T-cell (primary cell): ENCODE measurements around the gene ZC3H7B. TPM values are rescaled to one million over a fixed set of nuclear protein-coding genes. Genes with fewer than 3 reads are reported as not detected.

Experiments used
- ATAC-seq, 4 experiments: fragments of 200-7000 bp in 3 of 4; fragments of 150-1000 bp in 1 of 4; cut with Tn5 transposase; replicated peaks in 1 of 4; 1 replicate in 3 of 4; 2 replicates in 1 of 4; pipeline ENCODE4 v1.10.0; 2021; ENCODE audit warnings: moderate library complexity in 3 of 4, mild to moderate bottlenecking in 2 of 4, moderate number of reproducible peaks in 1 of 4
- CTCF ChIA-PET, 2 donors: fragments of 300-600 bp; sonication (Branson Sonifier 250); formaldehyde crosslinking; loops; one replicate each; lab custom pipeline; 2022; ENCODE audit warnings: antibody characterized with exemption in 2 of 2; lab: Charles Lee
- POLR2A ChIA-PET, 2 donors: fragments of 300-600 bp; sonication (Branson Sonifier 250); formaldehyde crosslinking; loops; one replicate each; lab custom pipeline; 2022; ENCODE audit warnings: antibody characterized with exemption in 2 of 2; lab: Charles Lee
- DNase-seq, 35 experiments: peaks; one replicate each; pipeline versions ENCODE4 v3.0.0 to v3.0.0-alpha.2; 2013 to 2023
- H3K27ac ChIP-seq: one replicate; pipeline ENCODE4 v1.5.1; 2013; ENCODE audit warnings: low read length
- H3K27me3 ChIP-seq, 2 experiments: replicated peaks in 1 of 2; 1 replicate in 1 of 2; 2 replicates in 1 of 2; pipeline versions ENCODE4 v1.6.1 to v1.7.0; 2013; ENCODE audit warnings: low read length in 1 of 2, mixed read lengths in 1 of 2; ENCODE audit not compliant: control insufficient read depth in 2 of 2, insufficient read depth in 2 of 2; ENCODE audit errors: extremely low read depth in 1 of 2
- H3K36me3 ChIP-seq, 2 donors: 1 replicate in 1 of 2; 2 replicates in 1 of 2; pipeline versions ENCODE4 v1.6.1 to v1.7.0; 2013; ENCODE audit warnings: low read length in 1 of 2; ENCODE audit not compliant: control insufficient read depth in 2 of 2, insufficient read depth in 1 of 2; ENCODE audit errors: extremely low read depth in 1 of 2
- H3K4me1 ChIP-seq, 2 experiments: 1 replicate in 1 of 2; 2 replicates in 1 of 2; pipeline versions ENCODE4 v1.6.1 to v1.7.0; 2013; ENCODE audit warnings: low read length in 2 of 2, mixed read lengths in 1 of 2; ENCODE audit not compliant: insufficient read depth in 2 of 2, control insufficient read depth in 1 of 2; ENCODE audit errors: extremely low read depth in 1 of 2
- H3K4me3 ChIP-seq, 2 donors: 1 replicate in 1 of 2; 2 replicates in 1 of 2; pipeline versions ENCODE4 v1.5.1 to v1.7.0; 2013; ENCODE audit warnings: mild to moderate bottlenecking in 2 of 2, low read length in 1 of 2, moderate library complexity in 1 of 2; ENCODE audit not compliant: control insufficient read depth in 1 of 2; ENCODE audit errors: extremely low read depth in 1 of 2
- H3K9me3 ChIP-seq: 2 replicates; pipeline ENCODE4 v1.7.0; 2013
- H3K27ac Mint-ChIP-seq, 2 donors: one replicate each; pipeline ENCODE4 v1.8.0; 2020 to 2021; ENCODE audit warnings: mild to moderate bottlenecking in 2 of 2, mixed read lengths in 2 of 2
- H3K27me3 Mint-ChIP-seq, 2 donors: one replicate each; pipeline ENCODE4 v1.8.0; 2021 to 2022; ENCODE audit warnings: mixed read lengths in 2 of 2
- H3K36me3 Mint-ChIP-seq: one replicate; pipeline ENCODE4 v1.8.0; 2021; ENCODE audit warnings: mixed read lengths
- H3K4me1 Mint-ChIP-seq, 3 donors: one replicate each; pipeline ENCODE4 v1.8.0; 2020 to 2022; ENCODE audit warnings: mixed read lengths in 3 of 3, mild to moderate bottlenecking in 1 of 3
- H3K4me3 Mint-ChIP-seq, 3 donors: one replicate each; pipeline ENCODE4 v1.8.0; 2020 to 2022; ENCODE audit warnings: mild to moderate bottlenecking in 3 of 3, mixed read lengths in 3 of 3, moderate library complexity in 3 of 3
- H3K9me3 Mint-ChIP-seq, 3 donors: one replicate each; pipeline ENCODE4 v1.8.0; 2020 to 2022; ENCODE audit warnings: mixed read lengths in 3 of 3
- WGBS: methylation state at CpG from one replicate; pipeline ENCODE4 v1.1.5; 2013; ENCODE audit warnings: missing lambda C conversion rate; ENCODE audit not compliant: insufficient coverage; 5-methylcytosine and 5-hydroxymethylcytosine counted together
- total RNA-seq, 35 experiments: library from RNA in 6 of 35; stranded (reverse) in 6 of 35; fragments of 120-200 nt in 1 of 35; gene quantifications; one replicate each; pipeline versions ENCODE4 v1.2.1 to v1.2.4 and lab custom pipeline; 2013 to 2026

Gene ZC3H7B
- total RNA-seq, 5 donors from 2014 or later (not counting 1 experiment from before 2014, with no cell fraction given) = 38.5 to 50.3 (median 47.9) TPM

GRCh38 chr22:41364955-41365354 lies 63.6 kb downstream of the ZC3H7B start:
- Histone ChIP-seq H3K27ac (no peak overlapping the region), H3K4me3 (no peak overlapping the region), H3K4me1 (peaks cover 0 to 10% of the 10 kb centered on the region in 2 experiments), H3K9me3 (no peaks in the 10 kb centered on the region), H3K36me3 (no peaks in the 10 kb centered on the region), H3K27me3 (peaks cover 0 to 26% of the 10 kb centered on the region in 2 experiments)
- H3K27ac Mint-ChIP-seq = no peak overlapping the region
- no peak overlapping the region for H3K4me3 Mint-ChIP-seq
- ATAC-seq (no peak), DNase-seq (no peak)
- peaks cover 0 to 3% of the 10 kb centered on the region in 2 donors for H3K27me3 Mint-ChIP-seq
- peaks cover 0 to 9% (median 8%) of the 10 kb centered on the region in 3 donors for H3K4me1 Mint-ChIP-seq
- ChIA-PET CTCF (no interaction called here), POLR2A (interaction anchor here (0.6 kb wide), 2 partner anchors 17 to 307 kb away, joined by 3 to 4 read pairs; no protein-coding TSS in a partner anchor)
- H3K9me3 Mint-ChIP-seq = no peaks in the 10 kb centered on the region
- 80% methylated on average over 1 of the region's 8 CpGs for WGBS
- no peaks in the 10 kb centered on the region for H3K36me3 Mint-ChIP-seq

GRCh38 chr22:41365425-41365824 lies 64.1 kb downstream of the ZC3H7B start:
- ATAC-seq = no peak

GRCh38 chr22:41366323-41367029 lies 65.2 kb downstream of the ZC3H7B start:
- Histone ChIP-seq H3K4me1 (peaks cover 0 to 10% of the 10 kb centered on the region in 2 experiments), H3K36me3 (no peaks in the 10 kb centered on the region), H3K27ac (no peak overlapping the region), H3K9me3 (no peaks in the 10 kb centered on the region), H3K27me3 (peaks cover 0 to 26% of the 10 kb centered on the region in 2 experiments), H3K4me3 (no peak overlapping the region)
- no peak overlapping the region for H3K27ac Mint-ChIP-seq
- no peaks in the 10 kb centered on the region for H3K9me3 Mint-ChIP-seq
- peaks cover 0 to 3% of the 10 kb centered on the region in 2 donors for H3K27me3 Mint-ChIP-seq
- ChIA-PET CTCF (no interaction called here), POLR2A (interaction anchor here in 1 of 2 donors (0.6 kb wide), 1 partner anchor 298 kb away, joined by 3 read pairs; no protein-coding TSS in a partner anchor)
- peak; percentile 24 to 40 (median 34) for ATAC-seq
- DNase-seq = no peak
- WGBS = 67% methylated on average over 10 of the region's 17 CpGs
- H3K4me1 Mint-ChIP-seq = peaks cover 0 to 9% (median 8%) of the 10 kb centered on the region in 3 donors
- H3K4me3 Mint-ChIP-seq = peak overlapping the region in 1 of 3 donors; percentile 23
- H3K36me3 Mint-ChIP-seq = no peaks in the 10 kb centered on the region

More at GRCh38 chr22:41365425-41365824, 64.1 kb downstream of the ZC3H7B start:
- Mint-ChIP-seq H3K4me3 (no peak overlapping the region), H3K27me3 (peaks cover 0 to 3% of the 10 kb centered on the region in 2 donors), H3K27ac (no peak overlapping the region), H3K9me3 (no peaks in the 10 kb centered on the region), H3K4me1 (peaks cover 0 to 9% (median 8%) of the 10 kb centered on the region in 3 donors), H3K36me3 (no peaks in the 10 kb centered on the region)
- Histone ChIP-seq H3K27ac (no peak overlapping the region), H3K4me3 (no peak overlapping the region), H3K4me1 (peaks cover 0 to 10% of the 10 kb centered on the region in 2 experiments), H3K36me3 (no peaks in the 10 kb centered on the region), H3K9me3 (no peaks in the 10 kb centered on the region), H3K27me3 (peaks cover 0 to 26% of the 10 kb centered on the region in 2 experiments)
- ChIA-PET CTCF (no interaction called here), POLR2A (interaction anchor here (0.6 kb wide), 2 partner anchors 17 to 306 kb away, joined by 3 to 4 read pairs; no protein-coding TSS in a partner anchor)
- no CpG with 5 or more reads among the region's 5 CpGs for WGBS
- no peak for DNase-seq

GRCh38 chr22:41367039-41367679 lies 65.8 kb downstream of the ZC3H7B start:
- Mint-ChIP-seq H3K36me3 (no peaks in the 10 kb centered on the region), H3K4me3 (peak overlapping the region in 1 of 3 donors; percentile 23), H3K9me3 (no peaks in the 10 kb centered on the region), H3K27me3 (peaks cover 0 to 3% of the 10 kb centered on the region in 2 donors), H3K4me1 (peaks cover 0 to 9% (median 8%) of the 10 kb centered on the region in 3 donors), H3K27ac (no peak overlapping the region)
- POLR2A ChIA-PET = no interaction called here
- Histone ChIP-seq H3K4me3 (no peak overlapping the region), H3K27me3 (peaks cover 0 to 26% of the 10 kb centered on the region in 2 experiments), H3K36me3 (no peaks in the 10 kb centered on the region), H3K9me3 (no peaks in the 10 kb centered on the region), H3K27ac (no peak overlapping the region), H3K4me1 (peaks cover 0 to 10% of the 10 kb centered on the region in 2 experiments)
- ATAC-seq (peak; percentile 33 to 66 (median 36)), DNase-seq (peak in 9 of 35 experiments; percentile 6 to 33 (median 15))
- CTCF ChIA-PET = no interaction called here
- 16% methylated on average over 19 of the region's 21 CpGs for WGBS

GRCh38 chr22:41367680-41368542 lies 66.6 kb downstream of the ZC3H7B start:
- no peak for ATAC-seq
- Mint-ChIP-seq H3K36me3 (no peaks in the 10 kb centered on the region), H3K9me3 (no peaks in the 10 kb centered on the region), H3K27ac (no peak overlapping the region), H3K4me3 (no peak overlapping the region), H3K4me1 (peaks cover 0 to 9% (median 8%) of the 10 kb centered on the region in 3 donors), H3K27me3 (peaks cover 0 to 3% of the 10 kb centered on the region in 2 donors)
- DNase-seq = no peak
- no peak overlapping the region for H3K4me3 ChIP-seq
- POLR2A ChIA-PET = interaction anchor here in 1 of 2 donors (0.5 to 0.6 kb wide), 2 partner anchors 802 to 1943 kb away, joined by 3 to 6 read pairs; no protein-coding TSS in a partner anchor
- no peaks in the 10 kb centered on the region for H3K9me3 ChIP-seq
- H3K4me1 ChIP-seq = peaks cover 0 to 10% of the 10 kb centered on the region in 2 experiments
- no peaks in the 10 kb centered on the region for H3K36me3 ChIP-seq
- H3K27me3 ChIP-seq = peaks cover 0 to 26% of the 10 kb centered on the region in 2 experiments
- WGBS = 92% methylated on average over 13 of the region's 18 CpGs
- CTCF ChIA-PET = no interaction called here
- H3K27ac ChIP-seq = no peak overlapping the region
